ENCODE results near the gene SLC7A8. TPM values are rescaled to one million over a fixed set of nuclear protein-coding genes. Genes with fewer than 3 reads are reported as not detected.

Gene SLC7A8
- total RNA-seq, 4 donors from 2014 or later, result 44.2 to 79.4 (median 53.1) TPM

GRCh38 chr14:23182372-23183157 lies 895 bp downstream of the SLC7A8 start:
- Histone ChIP-seq H3K4me1 (peaks cover 9 to 26% of the 10 kb centered on the region in 2 donors), H3K4me3 (replicated peaks in 1 of 3) (peak overlapping the region in 2 of 3 donors; percentile 24 to 32), H3K36me3 (no peaks in the 10 kb centered on the region), H3K27me3 (no peaks in the 10 kb centered on the region), H3K9me3 (no peaks in the 10 kb centered on the region), H3K27ac (peak overlapping the region in 2 of 3 donors; percentile 39 to 68)
- peak; percentile 67 to 80 for DNase-seq
- peak in 1 of 2 donors; percentile 69 for TF ChIP-seq POLR2A (IDR thresholded peaks at IDR 0.05)
- no peak for TF ChIP-seq CTCF (IDR thresholded peaks at IDR 0.05)
- intact Hi-C loops (cut with DNase I), result no loop called here
- WGBS, 2 donors, result 1 to 3% methylated on average over 24 of the region's 24 CpGs

DNA sequence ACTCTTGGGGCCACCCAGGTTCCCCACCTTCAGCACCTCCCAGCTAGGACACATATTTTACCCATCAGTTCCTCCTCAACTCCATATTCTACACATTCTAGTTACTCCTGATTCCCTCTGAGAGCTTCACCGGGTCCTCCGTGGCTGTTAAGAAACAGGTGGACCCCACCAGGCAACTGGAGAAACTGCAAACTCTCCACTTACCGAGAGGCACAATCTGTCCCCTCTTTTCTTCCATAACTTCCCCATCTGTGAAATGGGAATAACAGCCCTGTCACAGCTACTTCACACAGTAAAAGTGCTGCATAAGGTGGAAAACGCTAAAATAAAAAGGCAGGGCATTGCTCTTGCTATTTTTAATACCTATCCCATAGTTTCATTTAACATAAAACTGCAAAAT lies 1.5 kb downstream of the SLC7A8 start:
- TF ChIP-seq CTCF (IDR thresholded peaks at IDR 0.05), result no peak
- TF ChIP-seq POLR2A (IDR thresholded peaks at IDR 0.05), result no peak
- Histone ChIP-seq H3K27me3 (no peaks in the 10 kb centered on the region), H3K27ac (peak overlapping the region in 2 of 3 donors; percentile 6 to 68), H3K4me1 (peaks cover 14 to 26% of the 10 kb centered on the region in 2 donors), H3K4me3 (replicated peaks in 1 of 3) (peak overlapping the region in 2 of 3 donors; percentile 24 to 32), H3K36me3 (no peaks in the 10 kb centered on the region), H3K9me3 (no peaks in the 10 kb centered on the region)
- intact Hi-C loops (cut with DNase I), result no loop called here
- no peak for DNase-seq
- 11 to 19% methylated on average over 4 of the region's 4 CpGs for WGBS, 2 donors

- Histone ChIP-seq H3K9me3 (no peaks in the 10 kb centered on the region), H3K27ac (peak overlapping the region in 2 of 3 donors; percentile 6 to 68), H3K4me1 (peaks cover 19 to 25% of the 10 kb centered on the region in 2 donors), H3K36me3 (no peaks in the 10 kb centered on the region), H3K4me3 (replicated peaks in 1 of 3) (peak overlapping the region in 2 of 3 donors; percentile 24 to 32), H3K27me3 (no peaks in the 10 kb centered on the region)
- intact Hi-C loops (cut with DNase I), result no loop called here
- 22 to 23% methylated on average over 3 of the region's 3 CpGs for WGBS, 2 donors
- no peak for DNase-seq
- no peak for TF ChIP-seq CTCF (IDR thresholded peaks at IDR 0.05)
- TF ChIP-seq POLR2A (IDR thresholded peaks at IDR 0.05), result peak in 1 of 2 donors; percentile 22
Measured at GRCh38 chr14:23181453-23181852, 2.0 kb downstream of the SLC7A8 start.

DNA sequence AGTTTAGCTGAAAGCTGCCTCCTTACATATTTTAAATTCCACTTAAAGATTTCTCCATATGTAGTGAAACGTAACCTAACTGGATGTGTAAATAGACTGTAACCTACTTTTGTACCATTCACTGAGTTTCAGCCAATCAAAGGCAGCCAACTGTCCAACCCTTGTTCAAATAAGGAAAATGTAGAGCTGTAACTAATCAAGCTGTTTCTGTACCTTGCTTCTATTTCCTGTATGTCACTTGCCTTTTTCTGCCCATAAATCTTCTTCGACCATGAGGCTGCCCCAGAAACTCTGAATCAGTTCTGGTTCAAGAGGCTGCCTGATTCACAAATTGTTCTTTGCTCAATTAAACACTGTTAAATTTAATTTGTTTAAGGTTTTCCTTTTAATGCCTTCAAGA lies 6.3 kb downstream of the SLC7A8 start:
- TF ChIP-seq CTCF (IDR thresholded peaks at IDR 0.05), result no peak
- no peak for TF ChIP-seq POLR2A (IDR thresholded peaks at IDR 0.05)
- DNase-seq, result no peak
- intact Hi-C loops (cut with DNase I), result no loop called here
- WGBS, 2 donors, result 81 to 84% methylated on average over 2 of the region's 2 CpGs
- Histone ChIP-seq H3K27me3 (no peaks in the 10 kb centered on the region), H3K36me3 (no peaks in the 10 kb centered on the region), H3K4me3 (replicated peaks in 1 of 3) (no peak overlapping the region), H3K27ac (no peak overlapping the region), H3K4me1 (peaks cover 29 to 35% of the 10 kb centered on the region in 2 donors), H3K9me3 (no peaks in the 10 kb centered on the region)

GRCh38 chr14:23175823-23176222 lies 7.6 kb downstream of the SLC7A8 start:
- Histone ChIP-seq H3K4me1 (peaks cover 31 to 35% of the 10 kb centered on the region in 2 donors), H3K36me3 (no peaks in the 10 kb centered on the region), H3K27me3 (no peaks in the 10 kb centered on the region), H3K27ac (peak overlapping the region in 1 of 3 donors; percentile 4), H3K9me3 (no peaks in the 10 kb centered on the region), H3K4me3 (replicated peaks in 1 of 3) (no peak overlapping the region)
- intact Hi-C loops (cut with DNase I), result no loop called here
- no peak for DNase-seq
- WGBS, 2 donors, result 3 to 21% methylated on average over 1 of the region's 1 CpG
- TF ChIP-seq POLR2A (IDR thresholded peaks at IDR 0.05) (no peak), CTCF (IDR thresholded peaks at IDR 0.05) (no peak)

Measured in thyroid gland (tissue), 4 donors.